Measurements from ENCODE around the gene MIS12. TPM values are rescaled to one million over a fixed set of nuclear protein-coding genes. Genes with fewer than 3 reads are reported as not detected.

Gene MIS12
- total RNA-seq, 2 donors from 2014 or later = 27.1 to 28.9 TPM

DNA sequence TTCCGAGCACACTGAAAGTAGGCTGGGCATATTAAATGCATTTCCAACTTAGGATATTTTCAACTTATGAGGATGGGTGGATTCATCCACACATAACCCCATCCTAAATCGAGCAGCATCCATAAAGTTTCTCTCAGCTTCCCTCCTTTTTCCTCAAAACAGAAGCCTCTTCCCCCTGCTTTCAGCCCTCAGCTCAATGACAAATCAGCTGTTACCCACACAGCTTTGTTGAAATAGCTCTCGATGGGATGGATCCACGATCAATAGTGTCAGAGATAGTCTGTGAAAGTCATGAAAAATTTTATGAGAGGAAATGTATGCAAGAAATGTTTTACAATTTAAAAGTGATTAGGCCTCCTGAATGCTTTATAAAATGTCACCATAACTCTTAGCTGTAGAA is 20.1 kb upstream of the MIS12 start:
- Mint-ChIP-seq H3K9me3 (no peaks in the 10 kb centered on the region), H3K4me3 (no peak overlapping the region), H3K36me3 (ENCODE audit: low read depth) (peaks cover 18% of the 10 kb centered on the region), H3K27me3 (ENCODE audit: insufficient read depth) (no peaks in the 10 kb centered on the region), H3K4me1 (peaks cover 28% of the 10 kb centered on the region), H3K27ac (no peak overlapping the region)
- no peaks in the 10 kb centered on the region for H3K27me3 ChIP-seq (ENCODE audit: control insufficient read depth, insufficient read depth, low read length, poor library complexity, severe bottlenecking)
- H3K4me3 ChIP-seq (ENCODE audit: low read length) = peak overlapping the region; percentile 94
- H3K9ac ChIP-seq (ENCODE audit: extremely low read depth, low read length, poor library complexity, severe bottlenecking) = no peak overlapping the region
- DNase-seq = peak; percentile 5
- H3K4me1 ChIP-seq (ENCODE audit: control insufficient read depth, insufficient read depth, low read length) = peaks cover 12% of the 10 kb centered on the region
- H3K27ac ChIP-seq (ENCODE audit: low read depth, low read length) = no peak overlapping the region
- H3K9me3 ChIP-seq (ENCODE audit: control insufficient read depth, low read length) = no peaks in the 10 kb centered on the region
- TF ChIP-seq, protein P1, sequence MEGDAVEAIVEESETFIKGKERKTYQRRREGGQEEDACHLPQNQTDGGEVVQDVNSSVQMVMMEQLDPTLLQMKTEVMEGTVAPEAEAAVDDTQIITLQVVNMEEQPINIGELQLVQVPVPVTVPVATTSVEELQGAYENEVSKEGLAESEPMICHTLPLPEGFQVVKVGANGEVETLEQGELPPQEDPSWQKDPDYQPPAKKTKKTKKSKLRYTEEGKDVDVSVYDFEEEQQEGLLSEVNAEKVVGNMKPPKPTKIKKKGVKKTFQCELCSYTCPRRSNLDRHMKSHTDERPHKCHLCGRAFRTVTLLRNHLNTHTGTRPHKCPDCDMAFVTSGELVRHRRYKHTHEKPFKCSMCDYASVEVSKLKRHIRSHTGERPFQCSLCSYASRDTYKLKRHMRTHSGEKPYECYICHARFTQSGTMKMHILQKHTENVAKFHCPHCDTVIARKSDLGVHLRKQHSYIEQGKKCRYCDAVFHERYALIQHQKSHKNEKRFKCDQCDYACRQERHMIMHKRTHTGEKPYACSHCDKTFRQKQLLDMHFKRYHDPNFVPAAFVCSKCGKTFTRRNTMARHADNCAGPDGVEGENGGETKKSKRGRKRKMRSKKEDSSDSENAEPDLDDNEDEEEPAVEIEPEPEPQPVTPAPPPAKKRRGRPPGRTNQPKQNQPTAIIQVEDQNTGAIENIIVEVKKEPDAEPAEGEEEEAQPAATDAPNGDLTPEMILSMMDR (conservative IDR thresholded peaks at IDR 0.05) = no peak
- H3K36me3 ChIP-seq (ENCODE audit: control insufficient read depth, insufficient read depth, low read length) = peaks cover 6% of the 10 kb centered on the region
- 88 to 100% methylated on average over 2 to 4 of the region's 4 CpGs for WGBS, 2 experiments (ENCODE audit: insufficient coverage in 1 of 2, insufficient read length in 1 of 2)

DNA sequence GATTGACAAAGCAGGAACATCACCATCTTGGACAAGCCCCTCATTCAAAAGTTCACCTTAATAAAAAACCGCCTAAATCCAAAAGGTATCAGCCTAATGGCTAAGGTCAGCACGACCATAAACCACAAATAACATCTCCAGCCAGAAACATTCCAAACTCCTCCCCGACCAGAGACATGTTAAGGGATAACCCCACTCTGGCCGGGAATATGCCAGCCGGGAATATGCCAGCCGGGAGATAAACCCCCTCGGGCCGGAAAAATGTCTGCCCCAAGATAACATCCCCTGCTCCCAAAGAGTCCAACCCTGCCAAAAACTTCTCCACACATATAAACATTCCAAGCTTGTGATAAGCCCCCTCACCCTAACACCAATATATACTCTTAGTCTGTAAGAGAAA is 18.9 kb upstream of the MIS12 start:
- Mint-ChIP-seq H3K27me3 (ENCODE audit: insufficient read depth) (no peaks in the 10 kb centered on the region), H3K36me3 (ENCODE audit: low read depth) (peaks cover 16% of the 10 kb centered on the region), H3K9me3 (no peaks in the 10 kb centered on the region), H3K27ac (peak overlapping the region; percentile 83), H3K4me1 (peaks cover 28% of the 10 kb centered on the region), H3K4me3 (peak overlapping the region; percentile 82)
- DNase-seq = no peak
- peak overlapping the region; percentile 60 for H3K9ac ChIP-seq (ENCODE audit: extremely low read depth, low read length, poor library complexity, severe bottlenecking)
- TF ChIP-seq, protein P1 (conservative IDR thresholded peaks at IDR 0.05) = no peak
- H3K4me3 ChIP-seq (ENCODE audit: low read length) = peak overlapping the region; percentile 94
- peaks cover 12% of the 10 kb centered on the region for H3K4me1 ChIP-seq (ENCODE audit: control insufficient read depth, insufficient read depth, low read length)
- 2 to 5% methylated on average over 3 to 8 of the region's 8 CpGs for WGBS, 2 experiments (ENCODE audit: insufficient coverage in 1 of 2, insufficient read length in 1 of 2)
- H3K27me3 ChIP-seq (ENCODE audit: control insufficient read depth, insufficient read depth, low read length, poor library complexity, severe bottlenecking) = no peaks in the 10 kb centered on the region
- H3K27ac ChIP-seq (ENCODE audit: low read depth, low read length) = no peak overlapping the region
- no peaks in the 10 kb centered on the region for H3K9me3 ChIP-seq (ENCODE audit: control insufficient read depth, low read length)
- H3K36me3 ChIP-seq (ENCODE audit: control insufficient read depth, insufficient read depth, low read length) = peaks cover 13% of the 10 kb centered on the region

DNA sequence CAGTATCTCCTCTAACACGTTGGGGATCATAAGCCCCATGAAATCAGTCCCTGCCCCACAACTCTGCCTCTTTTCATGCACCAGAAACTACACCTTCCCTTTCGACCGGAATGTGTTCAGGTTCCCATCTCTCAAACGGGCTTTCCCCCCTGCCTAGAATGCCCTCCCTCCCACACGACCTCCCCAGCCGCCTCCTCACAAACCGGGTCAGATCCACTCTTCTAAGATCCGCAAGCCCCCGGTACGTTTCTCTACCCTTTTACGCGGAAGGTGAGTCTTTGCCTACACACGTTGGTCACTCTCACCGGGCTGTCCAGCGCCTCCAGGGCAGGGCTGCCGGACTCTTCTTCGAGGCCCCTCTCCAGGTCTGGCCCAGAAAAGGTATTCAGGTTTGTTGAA is 18.3 kb upstream of the MIS12 start:
- peak overlapping the region; percentile 40 for H3K27ac ChIP-seq (ENCODE audit: low read depth, low read length)
- H3K27me3 ChIP-seq (ENCODE audit: control insufficient read depth, insufficient read depth, low read length, poor library complexity, severe bottlenecking) = no peaks in the 10 kb centered on the region
- TF ChIP-seq, protein P1 (conservative IDR thresholded peaks at IDR 0.05) = no peak
- H3K36me3 ChIP-seq (ENCODE audit: control insufficient read depth, insufficient read depth, low read length) = peaks cover 20% of the 10 kb centered on the region
- peaks cover 12% of the 10 kb centered on the region for H3K4me1 ChIP-seq (ENCODE audit: control insufficient read depth, insufficient read depth, low read length)
- Mint-ChIP-seq H3K27ac (peak overlapping the region; percentile 83), H3K27me3 (ENCODE audit: insufficient read depth) (no peaks in the 10 kb centered on the region), H3K4me1 (peaks cover 28% of the 10 kb centered on the region), H3K36me3 (ENCODE audit: low read depth) (peaks cover 16% of the 10 kb centered on the region), H3K9me3 (no peaks in the 10 kb centered on the region), H3K4me3 (peak overlapping the region; percentile 82)
- peak overlapping the region; percentile 60 for H3K9ac ChIP-seq (ENCODE audit: extremely low read depth, low read length, poor library complexity, severe bottlenecking)
- no peak for DNase-seq
- H3K4me3 ChIP-seq (ENCODE audit: low read length) = peak overlapping the region; percentile 94
- 0 to 1% methylated on average over 10 to 17 of the region's 17 CpGs for WGBS, 2 experiments (ENCODE audit: insufficient coverage in 1 of 2, insufficient read length in 1 of 2)
- no peaks in the 10 kb centered on the region for H3K9me3 ChIP-seq (ENCODE audit: control insufficient read depth, low read length)

Data from endodermal cell (in vitro differentiated cells).